ENCODE data around the gene ATM. TPM values are rescaled to one million over a fixed set of nuclear protein-coding genes. Genes with fewer than 3 reads are reported as not detected.

The ATM gene
- total RNA-seq, 1 donor from 2014 or later, result 16.0 TPM

DNA sequence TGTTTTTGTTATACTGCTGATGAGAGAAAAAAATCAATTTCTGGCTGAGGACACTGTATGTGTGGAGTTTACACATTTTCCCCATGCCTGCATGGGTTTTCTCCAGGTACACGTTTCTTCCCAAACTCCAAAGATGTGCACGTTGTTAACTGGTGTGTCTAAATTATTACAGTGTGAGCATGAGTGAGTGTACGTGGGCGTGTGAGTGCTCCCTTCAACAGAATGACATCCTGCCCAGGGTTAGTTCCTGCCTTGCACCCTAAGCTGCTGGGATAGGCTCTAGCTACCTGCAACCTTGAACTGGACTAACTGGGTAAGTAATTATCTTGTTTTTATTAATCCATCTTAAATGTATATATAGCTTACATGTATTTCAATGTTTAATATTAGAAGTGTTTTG is 5.9 kb upstream of the ATM start:
- peaks cover 0 to 4% of the 10 kb centered on the region in 2 donors for H3K4me1 ChIP-seq
- no peak overlapping the region for H3K4me3 ChIP-seq
- no peak for TF ChIP-seq CTCF (IDR thresholded peaks at IDR 0.05)
- H3K27ac ChIP-seq, result no peak overlapping the region
- H3K27me3 ChIP-seq, result no peaks in the 10 kb centered on the region
- intact Hi-C loops (cut with DNase I), result no loop called here
- no peak for DNase-seq (ENCODE audit: low spot score in 2 of 2)
- no peaks in the 10 kb centered on the region for H3K9me3 ChIP-seq
- H3K36me3 ChIP-seq, result peaks cover 0 to 2% of the 10 kb centered on the region in 2 donors

DNA sequence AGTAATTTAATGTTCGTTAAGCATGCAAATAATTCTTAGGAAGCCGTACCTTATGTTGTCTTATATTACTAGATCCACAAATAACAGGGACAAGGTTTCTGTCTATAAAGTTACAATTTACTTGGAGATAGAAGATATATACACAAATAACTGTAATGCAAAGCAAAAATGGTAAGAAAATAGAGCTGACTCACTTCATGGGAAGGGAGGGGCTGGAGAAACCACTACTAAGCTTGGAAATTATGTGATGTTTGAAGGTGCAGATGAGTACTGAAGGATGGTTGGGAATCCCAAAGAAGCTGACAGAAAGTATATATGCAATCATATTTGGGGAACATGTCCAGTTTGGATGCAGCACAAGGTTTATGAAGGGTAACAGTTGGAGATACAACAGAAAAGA is 4.4 kb upstream of the ATM start:
- Histone ChIP-seq H3K27ac (no peak overlapping the region), H3K27me3 (no peaks in the 10 kb centered on the region), H3K36me3 (no peaks in the 10 kb centered on the region), H3K4me1 (peaks cover 0 to 4% of the 10 kb centered on the region in 2 donors), H3K4me3 (no peak overlapping the region), H3K9me3 (no peaks in the 10 kb centered on the region)
- intact Hi-C loops (cut with DNase I), result no loop called here
- TF ChIP-seq CTCF (IDR thresholded peaks at IDR 0.05), result no peak
- DNase-seq (ENCODE audit: low spot score in 2 of 2), result no peak

- DNase-seq (ENCODE audit: low spot score in 2 of 2), result no peak
- no peaks in the 10 kb centered on the region for H3K9me3 ChIP-seq
- H3K4me1 ChIP-seq, result peaks cover 0 to 6% of the 10 kb centered on the region in 2 donors
- no peaks in the 10 kb centered on the region for H3K36me3 ChIP-seq
- no peak overlapping the region for H3K27ac ChIP-seq
- no peak overlapping the region for H3K4me3 ChIP-seq
- no peaks in the 10 kb centered on the region for H3K27me3 ChIP-seq
- intact Hi-C loops (cut with DNase I), result no loop called here
- TF ChIP-seq CTCF (IDR thresholded peaks at IDR 0.05), result no peak
Observed at GRCh38 chr11:108218912-108219783, 3.7 kb upstream of the ATM start.

- no peaks in the 10 kb centered on the region for H3K27me3 ChIP-seq
- TF ChIP-seq CTCF (IDR thresholded peaks at IDR 0.05), result no peak
- DNase-seq (ENCODE audit: low spot score in 2 of 2), result no peak
- peaks cover 0 to 13% of the 10 kb centered on the region in 2 donors for H3K4me1 ChIP-seq
- no peaks in the 10 kb centered on the region for H3K9me3 ChIP-seq
- H3K4me3 ChIP-seq, result peak overlapping the region; percentile 80 to 85
- intact Hi-C loops (cut with DNase I), result loop anchor here (10.0 kb wide), 2 partner anchors 376 to 1874 kb away; partner anchors contain the start of gene ZC3H12C
- H3K36me3 ChIP-seq, result no peaks in the 10 kb centered on the region
- H3K27ac ChIP-seq, result peak overlapping the region in 1 of 2 donors; percentile 97
Observed at GRCh38 chr11:108220721-108221336, 2.0 kb upstream of the ATM start.

DNA sequence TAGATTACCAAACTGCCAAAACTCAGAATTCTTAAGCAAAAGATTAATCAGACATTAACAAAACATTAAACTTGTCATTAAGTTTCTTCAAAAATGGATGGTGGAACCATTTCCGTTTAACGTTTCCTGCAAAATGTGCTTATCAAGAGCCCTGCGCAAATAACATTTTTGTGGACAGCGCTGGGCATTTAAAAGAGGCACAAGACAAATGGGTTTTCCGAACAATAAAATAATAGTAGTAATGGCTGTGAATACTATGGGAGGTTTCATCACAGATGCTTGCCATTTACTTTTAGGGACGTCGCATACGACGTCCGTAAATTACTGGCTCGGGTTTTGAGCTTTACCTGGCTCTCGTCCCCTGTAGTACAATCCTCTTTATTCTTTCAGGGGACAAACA is 1.5 kb upstream of the ATM start:
- no peak for TF ChIP-seq CTCF (IDR thresholded peaks at IDR 0.05)
- no peaks in the 10 kb centered on the region for H3K9me3 ChIP-seq
- H3K27ac ChIP-seq, result peak overlapping the region; percentile 92 to 97
- no peak for DNase-seq (ENCODE audit: low spot score in 2 of 2)
- no peaks in the 10 kb centered on the region for H3K27me3 ChIP-seq
- H3K4me1 ChIP-seq, result peaks cover 0 to 13% of the 10 kb centered on the region in 2 donors
- H3K36me3 ChIP-seq, result no peaks in the 10 kb centered on the region
- intact Hi-C loops (cut with DNase I), result loop anchor here (10.0 kb wide), 2 partner anchors 377 to 1873 kb away; partner anchors contain the start of gene ZC3H12C
- H3K4me3 ChIP-seq, result peak overlapping the region; percentile 80 to 85

All from ascending aorta (tissue), 2 donors.